H1 (cell line): Measurements from ENCODE around the gene EXOSC1. TPM values are rescaled to one million over a fixed set of nuclear protein-coding genes. Genes with fewer than 3 reads are reported as not detected.

ENCODE experiments used
- CTCF ChIA-PET: fragments of 300-600 bp; sonication (Branson Sonifier 250); formaldehyde crosslinking; loops from one replicate; lab custom pipeline; 2021; ENCODE audit not compliant: partially characterized antibody; lab: Charles Lee
- POLR2A ChIA-PET: fragments of 300-600 bp; sonication (Branson Sonifier 250); formaldehyde crosslinking; loops from one replicate; lab custom pipeline; 2021; ENCODE audit warnings: inconsistent platforms; ENCODE audit not compliant: partially characterized antibody; lab: Charles Lee
- DNase-seq, 2 experiments: peaks; one replicate each; pipeline versions ENCODE4 v3.0.0 to v3.0.0-alpha.2; 2010 to 2022; ENCODE audit warnings: low spot score in 2 of 2, low read depth in 1 of 2, mixed read lengths in 1 of 2
- FAIRE-seq: peaks from 2 replicates; lab custom pipeline; 2011; peaks lifted over from hg19 to GRCh38; lab: Jason Lieb, UNC
- H2AFZ ChIP-seq: 2 replicates; pipeline ENCODE4 v1.8.1; 2012; ENCODE audit warnings: low read length, inconsistent platforms
- H2AK5ac ChIP-seq: 2 replicates; pipeline ENCODE4 v1.6.1; 2013; ENCODE audit warnings: low read depth, low read length
- H2BK120ac ChIP-seq: replicated peaks from 2 replicates; pipeline ENCODE3; 2013; ENCODE audit warnings: low read depth, low read length, inconsistent platforms
- H2BK12ac ChIP-seq: 2 replicates; pipeline ENCODE4 v1.6.1; 2013; ENCODE audit warnings: low read depth, low read length
- H2BK15ac ChIP-seq: 2 replicates; pipeline ENCODE4 v1.6.1; 2013; ENCODE audit warnings: low read length
- H2BK20ac ChIP-seq: 2 replicates; pipeline ENCODE4 v1.6.1; 2013; ENCODE audit warnings: low read length
- H2BK5ac ChIP-seq: 2 replicates; pipeline ENCODE4 v1.6.1; 2013; ENCODE audit warnings: low read depth, low read length
- H3K14ac ChIP-seq: 2 replicates; pipeline ENCODE4 v1.6.1; 2013; ENCODE audit warnings: inconsistent platforms; ENCODE audit not compliant: insufficient read length
- H3K18ac ChIP-seq: 2 replicates; pipeline ENCODE4 v1.6.1; 2013; ENCODE audit warnings: low read length; ENCODE audit errors: extremely low read depth
- H3K23ac ChIP-seq: 2 replicates; pipeline ENCODE4 v1.6.1; 2013; ENCODE audit warnings: inconsistent platforms; ENCODE audit not compliant: insufficient read length
- H3K23me2 ChIP-seq: 2 replicates; pipeline ENCODE4 v1.6.1; 2013; ENCODE audit warnings: low read depth, low read length
- H3K27ac ChIP-seq: 2 replicates; pipeline ENCODE4 v1.6.1; 2011; ENCODE audit warnings: low read depth, low read length, inconsistent platforms
- H3K27me3 ChIP-seq, 4 experiments: replicated peaks in 1 of 4; 1 replicate in 1 of 4; 2 replicates in 3 of 4; pipeline versions ENCODE4 v1.6.1 to v1.8.1; 2011 to 2013; ENCODE audit warnings: low read length in 3 of 4, mild to moderate bottlenecking in 3 of 4, inconsistent platforms in 2 of 4, mixed read lengths in 2 of 4, moderate library complexity in 1 of 4; ENCODE audit not compliant: control insufficient read depth in 3 of 4, insufficient read depth in 3 of 4; ENCODE audit errors: extremely low read depth in 1 of 4
- H3K36me3 ChIP-seq, 4 experiments: 2 replicates each; pipeline versions ENCODE4 v1.6.1 to v1.8.1; 2011 to 2013; ENCODE audit warnings: mild to moderate bottlenecking in 4 of 4, low read length in 3 of 4, moderate library complexity in 2 of 4, control low read depth in 1 of 4, inconsistent platforms in 1 of 4; ENCODE audit not compliant: insufficient read depth in 4 of 4, control insufficient read depth in 2 of 4
- H3K4ac ChIP-seq: replicated peaks from 2 replicates; pipeline ENCODE3; 2013; ENCODE audit warnings: low read length, low read depth, mixed read lengths, inconsistent platforms; ENCODE audit not compliant: insufficient read length
- H3K4me1 ChIP-seq, 4 experiments: replicated peaks in 1 of 4; 1 replicate in 1 of 4; 2 replicates in 3 of 4; pipeline versions ENCODE4 v1.6.1 to v1.8.1; 2011 to 2013; ENCODE audit warnings: low read length in 3 of 4, inconsistent platforms in 2 of 4, mixed read lengths in 1 of 4; ENCODE audit not compliant: insufficient read depth in 4 of 4, control insufficient read depth in 3 of 4
- H3K4me2 ChIP-seq, 2 experiments: 2 replicates each; pipeline versions ENCODE4 v1.6.1 to v1.8.1; 2011 to 2013; ENCODE audit warnings: low read depth in 2 of 2, low read length in 2 of 2, control low read depth in 1 of 2, inconsistent platforms in 1 of 2, mild to moderate bottlenecking in 1 of 2; ENCODE audit not compliant: insufficient read depth in 1 of 2
- H3K4me3 ChIP-seq, 4 experiments: fragments of 200-600, 300-600 bp in 1 of 4; sonication (generic), shearing (Covaris generic), sonication (Bioruptor Twin) in 1 of 4; 2 replicates each; pipeline versions ENCODE4 v1.5.1 to v1.8.1; 2011 to 2016; ENCODE audit warnings: low read length in 4 of 4, low read depth in 3 of 4, control low read depth in 2 of 4, inconsistent platforms in 2 of 4, mild to moderate bottlenecking in 2 of 4, mixed read lengths in 1 of 4, moderate library complexity in 1 of 4; ENCODE audit not compliant: insufficient read depth in 2 of 4; ENCODE audit errors: extremely low read depth in 1 of 4
- H3K56ac ChIP-seq: replicated peaks from 2 replicates; pipeline ENCODE3; 2013; ENCODE audit warnings: low read depth, mild to moderate bottlenecking, mixed read lengths, low read length, inconsistent platforms; ENCODE audit not compliant: insufficient read length
- H3K79me1 ChIP-seq: 2 replicates; pipeline ENCODE4 v1.6.1; 2013; ENCODE audit warnings: low read depth, low read length, control low read depth
- H3K79me2 ChIP-seq, 2 experiments: 2 replicates each; pipeline versions ENCODE4 v1.6.1 to v1.8.1; 2012 to 2013; ENCODE audit warnings: low read length in 2 of 2, mild to moderate bottlenecking in 2 of 2, inconsistent platforms in 1 of 2; ENCODE audit not compliant: insufficient read depth in 2 of 2, control insufficient read depth in 1 of 2
- H3K9ac ChIP-seq, 4 experiments: replicated peaks in 1 of 4; 1 replicate in 1 of 4; 2 replicates in 3 of 4; pipeline versions ENCODE4 v1.6.1 to v1.8.1; 2011 to 2013; ENCODE audit warnings: low read depth in 3 of 4, low read length in 3 of 4, control low read depth in 2 of 4, mild to moderate bottlenecking in 2 of 4, moderate library complexity in 2 of 4, inconsistent platforms in 1 of 4; ENCODE audit errors: extremely low read depth in 1 of 4
- H3K9me3 ChIP-seq, 2 experiments: 2 replicates each; pipeline versions ENCODE4 v1.6.1 to v1.8.1; 2012 to 2013; ENCODE audit warnings: mild to moderate bottlenecking in 2 of 2, moderate library complexity in 2 of 2, control low read depth in 1 of 2, inconsistent platforms in 1 of 2, low read depth in 1 of 2, low read length in 1 of 2, mixed read lengths in 1 of 2; ENCODE audit not compliant: insufficient read depth in 2 of 2
- H4K20me1 ChIP-seq, 2 experiments: replicated peaks in 1 of 2; 2 replicates each; pipeline versions ENCODE3 to v1.8.1; 2011 to 2013; ENCODE audit warnings: inconsistent platforms in 2 of 2, low read length in 2 of 2, mild to moderate bottlenecking in 1 of 2; ENCODE audit not compliant: insufficient read depth in 2 of 2, control insufficient read depth in 1 of 2
- H4K5ac ChIP-seq: 2 replicates; pipeline ENCODE4 v1.6.1; 2013; ENCODE audit warnings: low read length, low read depth, mixed read lengths, inconsistent platforms; ENCODE audit not compliant: insufficient read length
- H4K8ac ChIP-seq: 2 replicates; pipeline ENCODE4 v1.8.0; 2013; ENCODE audit warnings: mild to moderate bottlenecking, moderate library complexity, low read length, inconsistent platforms; ENCODE audit not compliant: insufficient read depth; ENCODE audit errors: extremely low read depth
- H4K91ac ChIP-seq: replicated peaks from 2 replicates; pipeline ENCODE3; 2013; ENCODE audit warnings: low read length, mixed read lengths, inconsistent platforms; ENCODE audit not compliant: insufficient read length
- ASH2L ChIP-seq: fragments of 200-600, 300-600 bp; sonication (generic); IDR thresholded peaks from one replicate; pipeline ENCODE4 v1.7.1; 2017; ENCODE audit warnings: low read length
- BCL11A ChIP-seq, 2 experiments: IDR thresholded peaks; one replicate each; pipeline ENCODE4 v1.6.1; 2011; ENCODE audit warnings: low read depth in 2 of 2, low read length in 2 of 2, mild to moderate bottlenecking in 2 of 2
- CBX5 ChIP-seq: fragments of 300-800, 300-1000 bp; sonication (generic); IDR thresholded peaks from 2 replicates; pipeline ENCODE4 v1.7.1; 2016; ENCODE audit warnings: antibody characterized with exemption, low read length, low read depth
- CHD1 ChIP-seq: IDR thresholded peaks from 2 replicates; pipeline ENCODE4 v1.6.1; 2012; ENCODE audit warnings: low read depth, low read length, improper control_type of control experiment
- CTBP2 ChIP-seq: IDR thresholded peaks from 2 replicates; pipeline ENCODE4 v1.7.0; 2011; ENCODE audit warnings: borderline replicate concordance, mild to moderate bottlenecking, moderate library complexity, mixed read lengths, low read length; ENCODE audit not compliant: insufficient read depth, insufficient read length
- GTF2F1 ChIP-seq: IDR thresholded peaks from 2 replicates; pipeline ENCODE4 v1.6.1; 2012; ENCODE audit warnings: low read depth, low read length, improper control_type of control experiment, borderline replicate concordance
- SIN3A ChIP-seq, 2 experiments: IDR thresholded peaks in 1 of 2; conservative IDR thresholded peaks in 1 of 2; 2 replicates each; pipeline ENCODE4 v1.6.1; 2011 to 2012; ENCODE audit warnings: low read length in 2 of 2, improper control_type of control experiment in 1 of 2, low read depth in 1 of 2, mild to moderate bottlenecking in 1 of 2
- SP2 ChIP-seq: IDR thresholded peaks from 2 replicates; pipeline ENCODE4 v1.6.1; 2012; ENCODE audit warnings: mild to moderate bottlenecking, low read length, inconsistent platforms
- TCF12 ChIP-seq: IDR thresholded peaks from 2 replicates; pipeline ENCODE4 v1.6.1; 2011; ENCODE audit warnings: low read depth, mild to moderate bottlenecking, low read length
- WGBS, 2 experiments: shearing (Covaris generic) in 1 of 2; methylation state at CpG; one replicate each; pipeline versions ENCODE4 v1.1.6 to v1.1.7; 2013 to 2015; ENCODE audit warnings: low lambda C conversion rate in 2 of 2, mixed read lengths in 2 of 2, inconsistent platforms in 1 of 2, low coverage in 1 of 2, missing lambda C conversion rate in 1 of 2; ENCODE audit not compliant: insufficient replicate concordance in 2 of 2, insufficient coverage in 1 of 2, insufficient read length in 1 of 2; ENCODE audit errors: extremely low coverage in 1 of 2, missing lambda C conversion rate in 1 of 2; 5-methylcytosine and 5-hydroxymethylcytosine counted together
- polyA plus RNA-seq, 7 experiments: library from polyadenylated mRNA; depleted of rRNA in 3 of 7; stranded (reverse) in 5 of 7; unstranded in 2 of 7; fragments of >200 nt in 5 of 7; fragments of 200-250 nt in 2 of 7; gene quantifications; 1 replicate in 5 of 7; 2 replicates in 1 of 7; 4 replicates in 1 of 7; pipeline versions ENCODE4 v1.2.1 to v1.2.3, GENCODE V29; 2011 to 2013; ENCODE audit warnings: missing spikeins in 2 of 7, mixed read lengths in 2 of 7
- total RNA-seq: library from RNA; stranded (reverse); fragmentation: NEBNext Ultra II Directional; extraction: Animal tissue kit (Norgen Biotek cat#: 25700); gene quantifications from 2 replicates; pipeline ENCODE4 v1.2.1, GENCODE V29; 2021
- TF ChIP-seq, protein P1 (sequence below): IDR thresholded peaks from 2 replicates; pipeline ENCODE4 v1.6.1; 2012; ENCODE audit warnings: low read length, inconsistent platforms
- TF ChIP-seq, protein P2 (sequence below): IDR thresholded peaks from 2 replicates; pipeline ENCODE4 v1.6.1; 2012; ENCODE audit warnings: inconsistent platforms

Gene EXOSC1
- total and polyA plus RNA-seq, 2 of the 8 experiments (the other 6 are each of a cell fraction or from before 2014, with no cell fraction given) = 52.1 to 68.1 TPM

DNA sequence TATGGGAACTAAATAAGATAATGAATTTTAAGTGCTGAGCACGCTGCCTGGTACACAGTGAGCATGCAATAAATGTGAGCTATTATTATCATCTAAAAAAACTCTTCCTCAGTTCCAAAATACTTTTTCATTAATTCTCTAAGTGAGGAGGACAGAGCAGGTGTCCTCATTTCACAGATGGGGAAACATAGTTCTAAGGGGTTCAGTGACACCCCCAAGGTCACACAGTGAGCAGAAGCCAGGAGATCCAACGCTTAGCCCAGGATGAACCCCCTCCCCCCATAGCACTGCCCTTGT lies 37.9 kb downstream of the EXOSC1 start:
- Histone ChIP-seq H3K23ac (no peak overlapping the region), H3K79me2 (no peaks in the 10 kb centered on the region), H2AK5ac (no peak overlapping the region), H3K9ac (no peak overlapping the region), H3K18ac (no peak overlapping the region), H3K79me1 (no peaks in the 10 kb centered on the region; the same call in 1 of the 2 replicates), H4K91ac (no peak overlapping the region), H3K4ac (no peak overlapping the region), H2BK120ac (no peak overlapping the region), H4K20me1 (no peaks in the 10 kb centered on the region), H3K27ac (no peak overlapping the region), H3K36me3 (no peaks in the 10 kb centered on the region), H2BK15ac (no peak overlapping the region), H2BK5ac (no peak overlapping the region), H4K8ac (no peak overlapping the region), H3K27me3 (no peaks in the 10 kb centered on the region), H3K4me3 (no peak overlapping the region), H2AFZ (no peak overlapping the region), H4K5ac (no peak overlapping the region), H3K4me2 (no peak overlapping the region), H3K14ac (no peak overlapping the region), H3K23me2 (peaks cover 2% of the 10 kb centered on the region; the same call in 1 of the 2 replicates), H2BK20ac (no peak overlapping the region), H3K56ac (no peak overlapping the region), H3K4me1 (no peaks in the 10 kb centered on the region), H3K9me3 (no peaks in the 10 kb centered on the region), H2BK12ac (no peak overlapping the region)
- FAIRE-seq (no peak), DNase-seq (no peak)
- ChIA-PET CTCF (interaction anchor here (0.6 to 9.8 kb wide), 11 partner anchors 14 to 406 kb away, joined by 3 to 128 read pairs (median 5); partner anchors contain the start of genes EXOSC1, PGAM1 and ZDHHC16), POLR2A (interaction anchor here (1.0 to 3.2 kb wide), 3 partner anchors 14 to 39 kb away, joined by 3 to 13 read pairs (median 4); no protein-coding TSS in a partner anchor)
- WGBS, 2 experiments = 93% methylated on average over 2 of the region's 2 CpGs; no CpG with 5 or more reads in 1 of the 2 experiments
- TF ChIP-seq TCF12 (no peak), CTBP2 (no peak), CHD1 (no peak), SP2 (no peak), SIN3A (conservative IDR thresholded peaks at IDR 0.05 in 1 of 2, IDR thresholded peaks at IDR 0.05 in 1 of 2; ENCODE audit: low read depth in 1 of 2, low read length in 2 of 2) (no peak), ASH2L (no peak), BCL11A (IDR thresholded peaks at IDR 0.05; ENCODE audit: low read depth in 2 of 2, low read length in 2 of 2) (no peak), GTF2F1 (no peak), CBX5 (no peak)
- TF ChIP-seq, protein P1, sequence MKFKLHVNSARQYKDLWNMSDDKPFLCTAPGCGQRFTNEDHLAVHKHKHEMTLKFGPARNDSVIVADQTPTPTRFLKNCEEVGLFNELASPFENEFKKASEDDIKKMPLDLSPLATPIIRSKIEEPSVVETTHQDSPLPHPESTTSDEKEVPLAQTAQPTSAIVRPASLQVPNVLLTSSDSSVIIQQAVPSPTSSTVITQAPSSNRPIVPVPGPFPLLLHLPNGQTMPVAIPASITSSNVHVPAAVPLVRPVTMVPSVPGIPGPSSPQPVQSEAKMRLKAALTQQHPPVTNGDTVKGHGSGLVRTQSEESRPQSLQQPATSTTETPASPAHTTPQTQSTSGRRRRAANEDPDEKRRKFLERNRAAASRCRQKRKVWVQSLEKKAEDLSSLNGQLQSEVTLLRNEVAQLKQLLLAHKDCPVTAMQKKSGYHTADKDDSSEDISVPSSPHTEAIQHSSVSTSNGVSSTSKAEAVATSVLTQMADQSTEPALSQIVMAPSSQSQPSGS = no peak
- TF ChIP-seq, protein P2, sequence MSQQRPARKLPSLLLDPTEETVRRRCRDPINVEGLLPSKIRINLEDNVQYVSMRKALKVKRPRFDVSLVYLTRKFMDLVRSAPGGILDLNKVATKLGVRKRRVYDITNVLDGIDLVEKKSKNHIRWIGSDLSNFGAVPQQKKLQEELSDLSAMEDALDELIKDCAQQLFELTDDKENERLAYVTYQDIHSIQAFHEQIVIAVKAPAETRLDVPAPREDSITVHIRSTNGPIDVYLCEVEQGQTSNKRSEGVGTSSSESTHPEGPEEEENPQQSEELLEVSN = no peak
